Endothelial cell of umbilical vein (primary cell): ENCODE measurements around the gene SRGAP1. TPM values are rescaled to one million over a fixed set of nuclear protein-coding genes. Genes with fewer than 3 reads are reported as not detected.

Source experiments
- BruUV-seq: library from RNA; stranded (reverse); fragments of 400-500 nt; replicated peaks from 2 replicates; lab custom pipeline; 2021; lab: Mats Ljungman, UMichigan
- CTCF ChIA-PET: fragments of 300-600, 350-600 bp; sonication (Branson Sonifier 250); formaldehyde crosslinking; loops from one replicate; lab custom pipeline; 2021; ENCODE audit warnings: antibody characterized with exemption, inconsistent platforms; lab: Charles Lee
- POLR2A ChIA-PET: fragments of 300-600, 350-600 bp; sonication (Branson Sonifier 250); formaldehyde crosslinking; loops from one replicate; lab custom pipeline; 2021; ENCODE audit warnings: antibody characterized with exemption, inconsistent platforms; lab: Charles Lee
- DNase-seq: peaks from one replicate; pipeline ENCODE4 v3.0.0-alpha.2; 2011; ENCODE audit warnings: low read depth, low spot score
- FAIRE-seq: peaks from 2 replicates; lab custom pipeline; 2011; peaks lifted over from hg19 to GRCh38; lab: Jason Lieb, UNC
- H2AFZ ChIP-seq: 2 replicates; pipeline ENCODE4 v1.6.0; 2012; ENCODE audit warnings: low read depth, low read length, control low read depth, inconsistent platforms
- H3K27ac ChIP-seq: 2 replicates; pipeline ENCODE4 v1.5.1; 2011; ENCODE audit warnings: low read depth, mild to moderate bottlenecking, control low read depth, low read length, moderate library complexity; ENCODE audit not compliant: insufficient read depth
- H3K27me3 ChIP-seq, 2 experiments: 2 replicates each; pipeline versions ENCODE4 v1.6.0 to v1.6.1; 2011; ENCODE audit warnings: low read length in 2 of 2, mixed read lengths in 1 of 2; ENCODE audit not compliant: control insufficient read depth in 2 of 2, insufficient read depth in 2 of 2
- H3K36me3 ChIP-seq, 2 experiments: 2 replicates in 1 of 2; 3 replicates in 1 of 2; pipeline ENCODE4 v1.5.1; 2011; ENCODE audit warnings: low read length in 2 of 2, mild to moderate bottlenecking in 1 of 2, moderate library complexity in 1 of 2; ENCODE audit not compliant: control insufficient read depth in 2 of 2, insufficient read depth in 2 of 2; ENCODE audit errors: extremely low read depth in 1 of 2
- H3K4me1 ChIP-seq: 3 replicates; pipeline ENCODE4 v1.5.1; 2011; ENCODE audit warnings: mild to moderate bottlenecking, low read length; ENCODE audit not compliant: control insufficient read depth, insufficient read depth; ENCODE audit errors: extremely low read depth
- H3K4me2 ChIP-seq: 2 replicates; pipeline ENCODE4 v1.6.1; 2011; ENCODE audit warnings: low read length, control low read depth, mixed read lengths; ENCODE audit not compliant: insufficient read depth
- H3K4me3 ChIP-seq, 3 experiments: fragments of 200-600 bp in 1 of 3; sonication (generic), shearing (Covaris generic) in 1 of 3; replicated peaks in 1 of 3; 2 replicates each; pipeline ENCODE4 v1.5.1; 2011 to 2016; ENCODE audit warnings: control low read depth in 3 of 3, low read length in 3 of 3, mild to moderate bottlenecking in 2 of 3, inconsistent platforms in 1 of 3, low read depth in 1 of 3, moderate library complexity in 1 of 3; ENCODE audit not compliant: insufficient read depth in 1 of 3
- H3K79me2 ChIP-seq: 2 replicates; pipeline ENCODE4 v1.6.0; 2012; ENCODE audit warnings: low read length, inconsistent platforms; ENCODE audit not compliant: control insufficient read depth, insufficient read depth
- H3K9ac ChIP-seq: replicated peaks from 2 replicates; pipeline ENCODE3; 2011; ENCODE audit warnings: low read length, control low read depth; ENCODE audit not compliant: insufficient read depth; ENCODE audit errors: extremely low read depth
- H3K9me1 ChIP-seq: replicated peaks from 3 replicates; pipeline ENCODE4 v1.6.0; 2011; ENCODE audit warnings: mild to moderate bottlenecking, low read length; ENCODE audit not compliant: control insufficient read depth, insufficient read depth; ENCODE audit errors: extremely low read depth
- H3K9me3 ChIP-seq: replicated peaks from 2 replicates; pipeline ENCODE4 v1.5.1; 2012; ENCODE audit warnings: low read length, inconsistent platforms; ENCODE audit not compliant: control insufficient read depth, insufficient read depth
- H4K20me1 ChIP-seq: replicated peaks from 2 replicates; pipeline ENCODE3; 2011; ENCODE audit warnings: mild to moderate bottlenecking, low read length; ENCODE audit not compliant: control insufficient read depth, insufficient read depth; ENCODE audit errors: extremely low read depth
- EZH2 ChIP-seq: IDR thresholded peaks from 2 replicates; pipeline ENCODE4 v1.6.1; 2012; ENCODE audit warnings: borderline replicate concordance, low read depth, mild to moderate bottlenecking, moderate library complexity, low read length, inconsistent platforms; ENCODE audit not compliant: severe bottlenecking
- FOS ChIP-seq: IDR thresholded peaks from 2 replicates; pipeline ENCODE4 v1.6.1; 2011; ENCODE audit warnings: mild to moderate bottlenecking, low read length, moderate library complexity, borderline replicate concordance; ENCODE audit not compliant: insufficient read depth
- GATA2 ChIP-seq: IDR thresholded peaks from 2 replicates; pipeline ENCODE4 v1.7.0; 2011; ENCODE audit warnings: low read depth, mild to moderate bottlenecking, moderate library complexity, mixed read lengths, low read length; ENCODE audit not compliant: insufficient read length, insufficient read depth
- JUN ChIP-seq: IDR thresholded peaks from 2 replicates; pipeline ENCODE4 v1.6.1; 2011; ENCODE audit warnings: borderline replicate concordance, low read depth; ENCODE audit not compliant: insufficient read length, insufficient read depth
- MYC ChIP-seq: IDR thresholded peaks from one replicate; pipeline ENCODE4 v1.6.1; 2011; ENCODE audit warnings: mild to moderate bottlenecking, low read depth, low read length
- POLR2A ChIP-seq: IDR thresholded peaks from 2 replicates; pipeline ENCODE4 v1.6.1; 2012; ENCODE audit warnings: low read depth, mild to moderate bottlenecking, control low read depth, low read length
- POLR2AphosphoS5 ChIP-seq: IDR thresholded peaks from 2 replicates; pipeline ENCODE4 v1.6.1; 2012; ENCODE audit warnings: low read depth, mild to moderate bottlenecking, control low read depth, low read length, moderate library complexity; ENCODE audit not compliant: insufficient read depth
- dilution Hi-C: fragments of 300-500 bp; cut with MboI; formaldehyde crosslinking; loops from one replicate; pipeline ENCODE4 v1.15.0; 2019; ENCODE audit warnings: low sequenced_read_pairs; ENCODE audit not compliant: extremely low pct_ligation_motif_present
- intact Hi-C: fragments of 100-400 bp; cut with micrococcal nuclease; formaldehyde crosslinking; loops from one replicate; pipeline ENCODE4 v1.10.0; 2022
- polyA plus RNA-seq, 4 experiments: library from polyadenylated mRNA; depleted of rRNA in 3 of 4; stranded (reverse) in 3 of 4; unstranded in 1 of 4; fragments of >200 nt; gene quantifications; 2 replicates each; pipeline versions ENCODE4 v1.2.1 to v1.2.3, GENCODE V29; 2011 to 2012; ENCODE audit warnings: missing spikeins in 1 of 4
- total RNA-seq: library from RNA; stranded (reverse); gene quantifications from 2 replicates; pipeline ENCODE4 v1.2.3, GENCODE V29; 2021
- TF ChIP-seq, protein P1 (sequence below), 2 donors: IDR thresholded peaks; 1 replicate in 1 of 2; 2 replicates in 1 of 2; pipeline ENCODE4 v1.5.1; 2011; ENCODE audit warnings: low read length in 2 of 2, mild to moderate bottlenecking in 2 of 2, moderate library complexity in 2 of 2, control low read depth in 1 of 2, inconsistent platforms in 1 of 2, low read depth in 1 of 2; ENCODE audit not compliant: insufficient read depth in 1 of 2; ENCODE audit errors: extremely low read depth in 1 of 2
- TF ChIP-seq, protein P2 (sequence below): IDR thresholded peaks from 2 replicates; pipeline ENCODE4 v1.6.1; 2011; ENCODE audit not compliant: insufficient read depth, insufficient read length

The SRGAP1 gene
- total and polyA plus RNA-seq, 2 donors (not counting 3 experiments of a cell fraction or from before 2014, with no cell fraction given): 4.9 to 16.3 TPM

DNA sequence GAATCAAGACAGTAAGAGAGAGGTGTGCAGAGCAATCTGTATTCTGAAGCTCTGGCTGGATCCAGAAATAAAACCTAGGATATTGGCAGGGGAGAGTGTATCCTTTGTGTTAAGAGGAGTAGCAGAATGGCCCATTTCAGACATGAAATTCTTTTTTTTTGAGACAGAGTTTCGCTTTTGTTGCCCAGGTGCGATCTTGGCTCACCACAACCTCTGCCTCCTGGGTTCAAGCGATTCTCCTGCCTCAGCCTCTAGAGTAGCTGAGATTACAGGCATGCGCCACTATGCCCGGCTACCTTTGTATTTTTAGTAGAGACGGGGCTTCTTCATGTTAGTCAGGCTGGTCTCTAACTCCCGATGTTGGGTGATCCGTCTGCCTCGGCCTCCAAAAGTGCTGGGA lies 6.1 kb upstream of the SRGAP1 start:
- POLR2A ChIA-PET: no interaction called here
- FAIRE-seq: no peak
- no TSS peak for BruUV-seq

More for the DNA sequence above, 6.1 kb upstream of the SRGAP1 start:
- H3K9me3 ChIP-seq: no peaks in the 10 kb centered on the region
- H3K4me3 ChIP-seq: no peak overlapping the region
- peaks cover 3% of the 10 kb centered on the region for H3K4me1 ChIP-seq
- no peak for DNase-seq
- H3K9me1 ChIP-seq: no peaks in the 10 kb centered on the region
- dilution Hi-C loops: no loop called here
- H3K27me3 ChIP-seq: peaks cover 2% of the 10 kb centered on the region in 2 experiments
- H4K20me1 ChIP-seq: no peaks in the 10 kb centered on the region
- H3K4me2 ChIP-seq: no peak overlapping the region
- H3K36me3 ChIP-seq: no peaks in the 10 kb centered on the region
- no peak overlapping the region for H3K9ac ChIP-seq
- CTCF ChIA-PET: interaction anchor here (0.9 to 7.0 kb wide), 6 partner anchors 12 to 419 kb away, joined by 4 to 146 read pairs (median 16); no protein-coding TSS in a partner anchor
- H3K79me2 ChIP-seq: no peaks in the 10 kb centered on the region
- intact Hi-C loops: no loop called here
- no peak overlapping the region for H3K27ac ChIP-seq
- TF ChIP-seq, protein P1, sequence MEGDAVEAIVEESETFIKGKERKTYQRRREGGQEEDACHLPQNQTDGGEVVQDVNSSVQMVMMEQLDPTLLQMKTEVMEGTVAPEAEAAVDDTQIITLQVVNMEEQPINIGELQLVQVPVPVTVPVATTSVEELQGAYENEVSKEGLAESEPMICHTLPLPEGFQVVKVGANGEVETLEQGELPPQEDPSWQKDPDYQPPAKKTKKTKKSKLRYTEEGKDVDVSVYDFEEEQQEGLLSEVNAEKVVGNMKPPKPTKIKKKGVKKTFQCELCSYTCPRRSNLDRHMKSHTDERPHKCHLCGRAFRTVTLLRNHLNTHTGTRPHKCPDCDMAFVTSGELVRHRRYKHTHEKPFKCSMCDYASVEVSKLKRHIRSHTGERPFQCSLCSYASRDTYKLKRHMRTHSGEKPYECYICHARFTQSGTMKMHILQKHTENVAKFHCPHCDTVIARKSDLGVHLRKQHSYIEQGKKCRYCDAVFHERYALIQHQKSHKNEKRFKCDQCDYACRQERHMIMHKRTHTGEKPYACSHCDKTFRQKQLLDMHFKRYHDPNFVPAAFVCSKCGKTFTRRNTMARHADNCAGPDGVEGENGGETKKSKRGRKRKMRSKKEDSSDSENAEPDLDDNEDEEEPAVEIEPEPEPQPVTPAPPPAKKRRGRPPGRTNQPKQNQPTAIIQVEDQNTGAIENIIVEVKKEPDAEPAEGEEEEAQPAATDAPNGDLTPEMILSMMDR (IDR thresholded peaks at IDR 0.05; ENCODE audit: extremely low read depth in 1 of 2, insufficient read depth in 1 of 2, low read depth in 1 of 2, low read length in 2 of 2): no peak
- TF ChIP-seq POLR2A (no peak), POLR2AphosphoS5 (no peak), GATA2 (no peak), EZH2 (no peak), JUN (no peak), FOS (no peak), MYC (no peak)
- TF ChIP-seq, protein P2, sequence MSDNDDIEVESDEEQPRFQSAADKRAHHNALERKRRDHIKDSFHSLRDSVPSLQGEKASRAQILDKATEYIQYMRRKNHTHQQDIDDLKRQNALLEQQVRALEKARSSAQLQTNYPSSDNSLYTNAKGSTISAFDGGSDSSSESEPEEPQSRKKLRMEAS: no peak
- H2AFZ ChIP-seq: no peak overlapping the region
